Measurements from ENCODE around the gene PLA2G2A.

GRCh38 chr1:19949016-19949415 lies 30.4 kb downstream of the PLA2G2A start:
- no peak for TF ChIP-seq TAF7 (tag; IDR thresholded peaks at IDR 0.05)
- no peak for TF ChIP-seq ZNF143 (CRISPR knock-in tag; IDR thresholded peaks at IDR 0.05)
- no peak for TF ChIP-seq CTCF (IDR thresholded peaks at IDR 0.05 in 2 of 3, conservative IDR thresholded peaks at IDR 0.05 in 1 of 3; ENCODE audit: insufficient read depth in 2 of 3, low read depth in 1 of 3, low read length in 3 of 3)
- no peak for TF ChIP-seq NFATC3 (IDR thresholded peaks at IDR 0.05)
- TF ChIP-seq POLR2A (conservative IDR thresholded peaks at IDR 0.05) = no peak
- TF ChIP-seq FOSL1 (tag; conservative IDR thresholded peaks at IDR 0.05) = no peak
- no peak for TF ChIP-seq BCOR (IDR thresholded peaks at IDR 0.05)
